ENCODE measurements around the gene ZDHHC4. TPM values are rescaled to one million over a fixed set of nuclear protein-coding genes. Genes with fewer than 3 reads are reported as not detected.
"Not testable (repeated sequence)": the region's sequence is repeated elsewhere in the genome, so short reads cannot be mapped to it uniquely, and the experiment has no call there.

ZDHHC4 gene
- total RNA-seq, 4 donors from 2014 or later: 6.4 to 53.8 (median 26.1) TPM

GRCh38 chr7:6578114-6579084 lies 1.1 kb downstream of the ZDHHC4 start:
- H3K36me3 ChIP-seq: peaks cover 0 to 15% (median 5%) of the 10 kb centered on the region in 4 donors
- DNase-seq: no peak
- no peaks in the 10 kb centered on the region for H3K9me3 ChIP-seq
- H3K27me3 ChIP-seq: no peaks in the 10 kb centered on the region
- intact Hi-C loops (cut with DNase I; ENCODE audit: low total_unique reads) (no loop called here), in situ Hi-C loops (cut with MboI; ENCODE audit: low pct_ligation_motif_present in 1 of 4, low pct_unique_long_range_greater_than_20kb in 1 of 4, low sequenced_read_pairs in 3 of 4) (no loop called here)
- H3K4me3 ChIP-seq: peak overlapping the region in 3 of 4 donors; percentile 64 to 89 (median 77)
- H3K27ac ChIP-seq: peak overlapping the region; percentile 88 to 98 (median 93)
- H3K4me1 ChIP-seq: peaks cover 0 to 9% (median 4%) of the 10 kb centered on the region in 4 donors
- WGBS, 2 donors (ENCODE audit: low coverage in 1 of 2): 70 to 88% methylated on average over 5 to 18 of the region's 18 CpGs
- TF ChIP-seq EP300 (IDR thresholded peaks at IDR 0.05; ENCODE audit: low read depth) (no peak), CTCF (IDR thresholded peaks at IDR 0.05) (no peak), POLR2AphosphoS5 (IDR thresholded peaks at IDR 0.05) (no peak), POLR2A (IDR thresholded peaks at IDR 0.05) (no peak)

GRCh38 chr7:6579446-6579845 lies 2.2 kb downstream of the ZDHHC4 start:
- peaks cover 0 to 9% (median 4%) of the 10 kb centered on the region in 4 donors for H3K4me1 ChIP-seq
- no peak for TF ChIP-seq POLR2AphosphoS5 (IDR thresholded peaks at IDR 0.05)
- intact Hi-C loops (cut with DNase I; ENCODE audit: low total_unique reads) (no loop called here), in situ Hi-C loops (cut with MboI; ENCODE audit: low pct_ligation_motif_present in 1 of 4, low pct_unique_long_range_greater_than_20kb in 1 of 4, low sequenced_read_pairs in 3 of 4) (no loop called here)
- no peaks in the 10 kb centered on the region for H3K27me3 ChIP-seq
- no peak overlapping the region for H3K4me3 ChIP-seq
- WGBS, 2 donors (ENCODE audit: low coverage in 1 of 2): 98% methylated on average over 4 of the region's 4 CpGs; no CpG with 5 or more reads in 1 of the 2 donors
- H3K36me3 ChIP-seq: peaks cover 0 to 19% (median 7%) of the 10 kb centered on the region in 4 donors
- no peaks in the 10 kb centered on the region for H3K9me3 ChIP-seq
- no peak for DNase-seq
- no peak overlapping the region for H3K27ac ChIP-seq

- H3K4me3 ChIP-seq; intact Hi-C loops (cut with DNase I; ENCODE audit: low total_unique reads); H3K27ac ChIP-seq; H3K9me3 ChIP-seq; DNase-seq; H3K4me1 ChIP-seq; H3K27me3 ChIP-seq; in situ Hi-C loops (cut with MboI; ENCODE audit: low pct_ligation_motif_present in 1 of 4, low pct_unique_long_range_greater_than_20kb in 1 of 4, low sequenced_read_pairs in 3 of 4): not testable (repeated sequence)
- 87 to 92% methylated on average over 2 to 8 of the region's 8 CpGs for WGBS, 2 donors (ENCODE audit: low coverage in 1 of 2)
- peaks cover 0 to 24% (median 7%) of the 10 kb centered on the region in 4 donors for H3K36me3 ChIP-seq
These were observed 8.6 kb downstream of the ZDHHC4 start for GRCh38 chr7:6585746-6586432.

- DNase-seq: no peak
- peaks cover 0 to 22% (median 5%) of the 10 kb centered on the region in 4 donors for H3K36me3 ChIP-seq
- H3K4me3 ChIP-seq: no peak overlapping the region
- TF ChIP-seq CTCF (IDR thresholded peaks at IDR 0.05) (no peak), POLR2AphosphoS5 (IDR thresholded peaks at IDR 0.05) (no peak), POLR2A (IDR thresholded peaks at IDR 0.05) (no peak), EP300 (IDR thresholded peaks at IDR 0.05; ENCODE audit: low read depth) (no peak)
- H3K9me3 ChIP-seq: no peaks in the 10 kb centered on the region
- no peak overlapping the region for H3K27ac ChIP-seq
- in situ Hi-C loops (cut with MboI; ENCODE audit: low pct_ligation_motif_present in 1 of 4, low pct_unique_long_range_greater_than_20kb in 1 of 4, low sequenced_read_pairs in 3 of 4): no loop called here
- H3K27me3 ChIP-seq: no peaks in the 10 kb centered on the region
- WGBS, 2 donors (ENCODE audit: low coverage in 1 of 2): 71 to 88% methylated on average over 3 to 9 of the region's 9 CpGs
- intact Hi-C loops (cut with DNase I; ENCODE audit: low total_unique reads): no loop called here
- peaks cover 7 to 16% (median 12%) of the 10 kb centered on the region in 4 donors for H3K4me1 ChIP-seq
These were observed 11.3 kb downstream of the ZDHHC4 start for GRCh38 chr7:6588566-6588965.

Measured in transverse colon (tissue), 4 donors.